Measurements from ENCODE around the gene AKAP10.
A peak's percentile ranks its signal among the peaks of the same experiment; 100 is the strongest.
"Not testable (repeated sequence)": the region's sequence is repeated elsewhere in the genome, so short reads cannot be mapped to it uniquely, and the experiment has no call there.

The AKAP10 gene

GRCh38 chr17:19978805-19979211, 1.2 kb upstream of the AKAP10 start:
- no peak for DNase-seq (ENCODE audit: low read depth in 1 of 2, low spot score in 1 of 2)

DNA sequence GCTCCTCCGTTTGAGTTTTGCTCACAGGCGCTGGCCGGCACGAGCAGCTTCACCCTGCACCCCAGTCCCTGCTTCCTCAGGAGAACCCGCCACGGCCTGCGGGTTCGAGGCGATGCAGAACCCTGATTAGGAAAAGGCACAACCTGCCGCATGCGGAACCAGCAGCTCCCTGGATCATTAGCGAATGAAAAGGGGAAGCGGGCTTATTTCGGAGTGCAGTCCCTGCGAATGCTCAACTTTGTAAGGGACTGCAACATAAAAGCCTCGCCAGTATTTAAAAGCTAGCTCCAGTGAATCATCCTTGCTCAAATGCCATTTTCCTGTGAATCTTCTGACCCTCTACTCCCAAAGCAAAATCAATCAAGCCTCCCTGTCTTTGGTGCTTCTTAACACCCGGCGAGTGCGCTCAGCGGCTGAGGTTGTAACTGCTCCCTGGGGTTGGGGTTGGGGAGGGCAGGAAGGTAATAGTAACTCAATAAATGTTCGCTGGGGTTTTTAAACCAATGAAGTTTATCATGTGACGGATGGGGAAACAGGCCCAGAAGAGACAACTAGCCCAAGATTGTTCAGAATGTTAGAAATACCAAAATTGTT, 678 bp upstream of the AKAP10 start:
- peak in 1 of 2 donors; percentile 23 for DNase-seq (ENCODE audit: low read depth in 1 of 2, low spot score in 1 of 2)

DNA sequence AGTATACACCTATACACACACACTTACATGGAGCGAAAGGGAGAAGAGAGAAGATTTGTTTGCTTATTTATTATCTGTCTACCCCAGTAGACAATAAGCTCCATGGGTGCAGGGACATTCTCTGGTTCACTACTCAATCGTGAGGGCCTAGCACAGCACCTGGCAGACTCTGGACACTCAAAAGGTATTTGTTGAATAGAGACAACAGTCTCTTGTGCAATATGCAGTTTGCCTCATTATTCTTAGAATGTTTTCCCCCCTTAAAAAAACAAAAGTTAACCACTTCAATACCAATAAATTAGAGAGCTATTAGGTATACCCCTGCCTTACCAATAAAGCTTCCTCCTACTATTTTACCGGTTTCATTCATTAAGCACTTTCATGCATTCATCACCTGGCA, 2.0 kb downstream of the AKAP10 start:
- DNase-seq (ENCODE audit: low read depth in 1 of 2, low spot score in 1 of 2), result no peak

DNA sequence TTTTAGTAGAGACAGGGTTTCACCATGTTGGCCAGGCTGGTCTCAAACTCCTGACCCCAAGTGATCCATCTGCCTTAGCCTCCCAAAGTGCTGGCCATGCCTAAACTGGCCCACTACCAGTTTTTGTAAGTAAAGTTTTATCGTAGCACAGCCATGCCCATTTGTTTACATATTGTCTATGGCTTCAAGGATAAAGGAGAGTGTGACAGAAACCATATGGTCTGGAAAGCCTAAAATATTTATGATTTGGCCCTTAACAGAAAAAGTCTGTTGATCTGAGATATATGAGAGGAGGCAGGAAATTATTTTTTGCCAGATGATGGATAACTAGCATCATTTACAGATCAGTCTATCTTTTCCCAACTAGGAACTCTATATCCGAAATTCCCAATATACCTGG, 4.5 kb downstream of the AKAP10 start:
- DNase-seq (ENCODE audit: low read depth in 1 of 2, low spot score in 1 of 2), result no peak

- not testable (repeated sequence) for DNase-seq (ENCODE audit: low read depth in 1 of 2, low spot score in 1 of 2)
Measured at GRCh38 chr17:19962954-19963353, 14.7 kb downstream of the AKAP10 start.

DNA sequence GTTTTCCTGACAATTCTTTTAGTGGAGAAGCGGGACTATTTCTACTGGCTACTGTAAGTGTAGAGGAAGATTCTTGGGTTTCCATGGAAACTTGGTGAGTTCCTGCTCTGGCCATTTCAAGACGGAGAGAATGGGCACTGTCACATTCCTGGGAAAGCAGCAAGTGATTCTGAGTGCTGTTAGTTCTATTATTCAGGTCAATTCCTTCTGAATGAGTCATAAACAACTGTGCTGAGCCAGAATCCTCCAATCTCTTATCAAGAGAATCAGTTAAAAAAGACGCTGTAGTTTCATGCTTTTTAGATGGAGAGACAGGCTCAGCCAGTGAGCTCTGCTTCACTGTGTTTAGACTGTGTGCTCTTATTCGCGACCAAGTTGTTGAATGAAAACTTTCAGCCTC, 19.6 kb downstream of the AKAP10 start:
- DNase-seq (ENCODE audit: low read depth in 1 of 2, low spot score in 1 of 2), result no peak

GRCh38 chr17:19955099-19955498, 22.5 kb downstream of the AKAP10 start:
- DNase-seq (ENCODE audit: low read depth in 1 of 2, low spot score in 1 of 2), result no peak

DNA sequence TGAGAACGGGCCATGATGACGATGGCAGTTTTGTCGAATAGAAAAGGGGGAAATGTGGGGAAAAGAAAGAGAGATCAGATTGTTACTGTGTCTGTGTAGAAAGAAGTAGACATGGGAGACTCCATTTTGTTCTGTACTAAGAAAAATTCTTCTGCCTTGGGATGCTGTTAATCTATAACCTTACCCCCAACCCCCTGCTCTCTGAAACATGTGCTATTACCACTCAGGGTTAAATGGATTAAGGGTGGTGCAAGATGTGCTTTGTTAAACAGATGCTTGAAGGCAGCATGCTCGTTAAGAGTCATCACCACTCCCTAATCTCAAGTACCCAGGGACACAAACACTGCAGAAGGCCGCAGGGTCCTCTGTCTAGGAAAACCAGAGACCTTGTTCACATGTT, 26.2 kb downstream of the AKAP10 start:
- DNase-seq (ENCODE audit: low read depth in 1 of 2, low spot score in 1 of 2), result not testable (repeated sequence)

DNA sequence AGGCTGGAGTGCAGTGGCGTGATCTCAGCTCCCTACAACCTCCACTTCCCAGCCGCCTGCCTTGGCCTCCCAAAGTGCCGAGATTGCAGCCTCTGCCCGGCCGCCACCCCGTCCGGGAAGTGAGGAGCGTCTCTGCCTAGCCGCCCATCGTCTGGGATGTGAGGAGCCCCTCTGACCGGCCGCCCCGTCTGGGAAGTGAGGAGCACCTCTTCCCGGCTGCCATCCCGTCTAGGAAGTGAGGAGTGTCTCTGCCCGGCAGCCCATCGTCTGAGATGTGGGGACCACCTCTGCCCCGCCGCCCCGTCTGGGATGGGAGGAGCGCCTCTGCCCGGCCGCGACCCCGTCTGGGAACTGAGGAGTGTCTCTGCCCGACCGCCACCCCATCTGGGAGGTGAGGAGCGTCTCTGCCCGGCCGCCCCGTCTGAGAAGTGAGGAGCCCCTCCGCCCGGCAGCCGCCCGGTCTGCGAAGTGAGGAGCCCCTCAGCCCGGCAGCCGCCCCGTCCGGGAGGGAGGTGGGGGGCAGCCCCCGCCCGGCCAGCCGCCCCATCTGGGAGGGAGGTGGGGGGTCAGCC, 26.9 kb downstream of the AKAP10 start:
- DNase-seq (ENCODE audit: low read depth in 1 of 2, low spot score in 1 of 2), result not testable (repeated sequence)

- DNase-seq (ENCODE audit: low read depth in 1 of 2, low spot score in 1 of 2), result no peak
Measured at GRCh38 chr17:19948116-19948943, 29.3 kb downstream of the AKAP10 start.

DNA sequence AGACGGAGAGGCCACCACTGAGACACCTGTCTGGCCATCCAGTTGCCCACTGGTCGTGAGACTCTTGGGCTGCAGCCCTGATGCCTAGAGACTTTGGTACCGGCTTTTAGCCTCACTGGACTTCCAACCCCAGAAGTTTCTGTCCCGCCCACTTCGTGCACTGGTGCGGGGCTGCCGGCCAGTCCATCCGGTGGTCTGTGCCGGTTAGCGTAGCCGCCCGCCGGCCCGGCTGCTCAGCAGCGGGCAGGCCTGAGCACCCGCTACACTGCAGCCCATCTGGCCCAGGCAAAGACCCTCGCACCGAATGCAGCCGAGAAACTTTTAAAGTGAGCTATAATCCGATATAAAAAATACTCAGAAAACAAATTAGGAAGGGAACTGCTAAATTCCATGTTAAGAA, 30.7 kb downstream of the AKAP10 start:
- no peak for DNase-seq (ENCODE audit: low read depth in 1 of 2, low spot score in 1 of 2)

DNA sequence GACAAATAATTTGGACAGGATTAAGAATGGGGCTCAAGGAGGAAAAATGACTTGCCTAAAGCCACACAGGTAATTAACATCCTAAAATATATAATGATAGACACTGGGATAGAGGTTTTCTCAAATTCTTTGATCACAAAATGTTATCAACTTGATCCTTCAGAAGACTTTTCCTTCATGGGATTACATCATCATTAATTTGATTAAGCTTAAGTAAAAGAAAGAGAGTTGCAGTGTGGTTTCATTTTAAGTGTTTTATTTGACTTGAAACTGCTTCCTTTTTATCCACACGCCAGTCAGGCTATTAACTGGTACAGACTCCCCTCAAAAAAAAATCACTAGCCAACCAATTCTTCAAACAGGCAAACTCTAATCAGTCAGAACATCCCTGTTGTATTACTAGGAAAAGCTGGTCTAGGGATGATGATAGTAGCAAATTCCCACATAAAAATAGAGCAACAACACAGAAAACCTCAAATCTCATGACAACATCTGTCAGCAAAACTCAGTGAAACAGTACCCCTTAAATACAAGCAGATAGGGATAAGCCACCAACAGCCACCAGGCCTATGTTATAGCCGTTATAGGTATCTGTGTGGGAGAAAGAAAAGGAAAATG, 32.5 kb downstream of the AKAP10 start:
- DNase-seq (ENCODE audit: low read depth in 1 of 2, low spot score in 1 of 2), result no peak

GRCh38 chr17:19943599-19943998, 34.0 kb downstream of the AKAP10 start:
- DNase-seq (ENCODE audit: low read depth in 1 of 2, low spot score in 1 of 2), result no peak

DNA sequence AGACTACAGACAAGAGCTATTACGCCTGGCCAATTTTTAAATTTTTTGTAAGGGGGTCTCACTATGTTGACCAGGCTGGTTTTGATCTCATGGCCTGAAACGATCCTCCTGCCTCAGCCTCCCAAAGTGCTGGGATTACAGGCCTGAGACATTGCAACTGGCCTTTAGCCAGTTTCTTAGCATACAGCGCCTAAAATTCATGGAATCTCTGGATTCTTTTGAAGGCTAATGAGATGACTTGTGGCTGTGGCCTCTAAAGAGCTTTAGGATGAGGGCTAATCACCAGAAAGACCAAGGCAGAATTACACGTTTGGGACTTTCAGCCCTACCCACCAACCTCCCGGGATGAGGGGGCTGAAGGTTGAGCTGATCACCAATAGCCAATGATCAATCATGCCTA, 34.6 kb downstream of the AKAP10 start:
- DNase-seq (ENCODE audit: low read depth in 1 of 2, low spot score in 1 of 2), result no peak

- DNase-seq (ENCODE audit: low read depth in 1 of 2, low spot score in 1 of 2), result no peak
Measured at GRCh38 chr17:19940722-19941464, 36.7 kb downstream of the AKAP10 start.

DNA sequence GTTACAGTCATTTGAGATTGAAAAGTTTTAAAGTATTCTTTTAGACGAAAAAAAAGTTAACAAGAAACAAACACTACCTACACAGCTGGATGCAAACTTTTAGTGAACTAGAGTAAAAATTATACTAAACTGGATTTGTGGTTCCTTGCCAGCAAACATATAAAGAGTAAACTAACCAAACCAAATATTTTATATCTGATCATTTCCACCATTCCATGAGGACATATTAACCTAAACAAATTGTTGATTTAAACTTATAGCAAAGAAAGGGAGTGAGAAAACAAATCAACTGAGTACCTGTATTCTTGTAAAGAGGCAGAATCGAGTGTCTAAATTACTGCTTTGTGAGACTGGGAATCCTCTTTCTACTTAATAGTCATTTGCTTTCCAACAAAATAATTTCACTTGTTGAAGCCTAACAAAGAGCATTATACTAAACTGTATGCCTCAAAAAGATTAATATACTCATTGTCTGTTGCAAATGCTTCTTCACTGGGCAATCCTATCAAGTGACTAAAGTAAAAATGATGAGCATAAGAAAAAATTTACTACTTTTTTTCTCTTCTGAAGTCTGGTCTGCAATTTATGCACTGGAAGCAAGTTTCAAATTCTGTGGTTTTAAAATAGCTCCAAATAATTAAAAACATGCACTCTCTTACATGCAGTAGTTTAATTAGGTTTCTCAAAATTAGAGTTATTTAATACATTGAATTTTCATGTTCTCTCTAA, 37.5 kb downstream of the AKAP10 start:
- no peak for DNase-seq (ENCODE audit: low read depth in 1 of 2, low spot score in 1 of 2)

DNA sequence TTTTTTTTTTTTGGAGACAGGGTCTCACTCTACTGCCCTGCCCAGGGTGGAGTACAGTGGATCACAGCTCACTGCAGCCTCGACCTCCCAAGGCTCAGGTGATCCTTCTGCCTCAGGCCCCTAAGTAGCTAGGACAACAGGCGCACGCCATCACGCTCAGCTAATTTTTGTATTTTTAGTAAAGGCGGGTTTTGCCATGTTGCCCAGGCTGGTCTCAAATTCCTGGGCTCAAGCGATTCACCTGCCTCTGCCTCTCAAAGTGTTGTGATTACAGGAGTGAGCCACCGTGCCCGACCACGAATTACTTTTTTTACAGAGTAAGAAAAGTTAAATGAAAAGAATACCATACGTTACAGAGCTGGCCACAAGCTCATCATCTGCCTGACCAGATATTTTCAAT, 38.9 kb downstream of the AKAP10 start:
- no peak for DNase-seq (ENCODE audit: low read depth in 1 of 2, low spot score in 1 of 2)

- DNase-seq (ENCODE audit: low read depth in 1 of 2, low spot score in 1 of 2), result no peak
Measured at GRCh38 chr17:19937522-19937921, 40.1 kb downstream of the AKAP10 start.

- DNase-seq (ENCODE audit: low read depth in 1 of 2, low spot score in 1 of 2), result no peak
Measured at GRCh38 chr17:19935169-19935568, 42.5 kb downstream of the AKAP10 start.

DNA sequence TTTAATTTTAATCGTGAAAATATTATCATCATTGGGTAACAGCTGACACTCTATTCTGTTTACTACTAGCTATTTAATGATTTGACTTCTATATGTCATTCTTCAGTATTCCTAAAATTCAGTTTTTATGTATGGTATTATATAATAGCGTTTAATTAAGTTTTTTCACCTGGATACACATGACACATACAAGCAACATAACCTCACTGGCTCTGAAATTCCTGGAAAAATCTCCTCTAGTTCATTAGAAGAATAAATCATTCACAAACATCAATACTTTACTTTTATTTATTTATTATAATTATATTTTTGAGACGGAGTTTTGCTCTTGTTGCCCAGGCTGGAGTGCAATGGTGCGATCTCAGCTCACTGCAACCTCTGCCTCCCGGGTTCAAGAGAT, 44.0 kb downstream of the AKAP10 start:
- no peak for DNase-seq (ENCODE audit: low read depth in 1 of 2, low spot score in 1 of 2)

GRCh38 chr17:19933221-19933620, 44.4 kb downstream of the AKAP10 start:
- no peak for DNase-seq (ENCODE audit: low read depth in 1 of 2, low spot score in 1 of 2)

All from activated CD4-positive, alpha-beta T cell treated with anti-CD3 and anti-CD28 coated beads, Interleukin-2, amount 50 U/mL, for 24 hours (primary cell).